SU-DHL-6 (cell line): ENCODE measurements around the gene DUSP2.

Source experiments
- H2AFZ ChIP-seq: fragments of 200-600 bp; sonication (generic); 2 replicates; pipeline ENCODE4 v1.6.1; 2014; ENCODE audit warnings: low read depth, mild to moderate bottlenecking, moderate library complexity, mixed read lengths, antibody characterized with exemption, low read length; ENCODE audit not compliant: severe bottlenecking
- H3F3A ChIP-seq: fragments of 200-600 bp; shearing (Covaris generic); 2 replicates; pipeline ENCODE4 v1.6.0; 2016; ENCODE audit warnings: antibody characterized with exemption, mild to moderate bottlenecking; ENCODE audit not compliant: insufficient read depth
- H3K27ac ChIP-seq: fragments of 200-600 bp; sonication (generic); 2 replicates; pipeline ENCODE4 v1.5.1; 2016; ENCODE audit warnings: low read depth, mild to moderate bottlenecking, low read length, moderate library complexity, mixed read lengths
- H3K27me3 ChIP-seq: fragments of 200-600 bp; sonication (generic), shearing (Covaris generic); 2 replicates; pipeline ENCODE4 v1.6.0; 2014; ENCODE audit warnings: mild to moderate bottlenecking, low read length
- H3K36me3 ChIP-seq: fragments of 200-600 bp; sonication (generic); 2 replicates; pipeline ENCODE4 v1.6.1; 2014; ENCODE audit warnings: mild to moderate bottlenecking, low read length, mixed read lengths
- H3K4me2 ChIP-seq: fragments of 300-600, 200-600 bp; shearing (Covaris generic), sonication (generic); 2 replicates; pipeline ENCODE4 v1.6.0; 2014; ENCODE audit warnings: low read length, low read depth, mild to moderate bottlenecking; ENCODE audit not compliant: poor library complexity, severe bottlenecking
- H3K4me3 ChIP-seq: fragments of 200-600 bp; sonication (generic); 2 replicates; pipeline ENCODE4 v1.5.1; 2014; ENCODE audit warnings: antibody characterized with exemption, low read length, mild to moderate bottlenecking, mixed read lengths; ENCODE audit not compliant: insufficient read depth, poor library complexity, severe bottlenecking
- H3K79me2 ChIP-seq: fragments of 200-600 bp; sonication (generic); 2 replicates; pipeline ENCODE4 v1.6.1; 2014; ENCODE audit warnings: mild to moderate bottlenecking, low read length, moderate library complexity; ENCODE audit not compliant: insufficient read depth
- H3K9ac ChIP-seq: fragments of 200-600 bp; sonication (generic); 2 replicates; pipeline ENCODE4 v1.7.0; 2014; ENCODE audit warnings: mild to moderate bottlenecking, low read length
- H3K9me2 ChIP-seq: fragments of 200-600 bp; sonication (generic); replicated peaks from 2 replicates; pipeline ENCODE4 v1.6.1; 2014; ENCODE audit warnings: low read length; ENCODE audit not compliant: insufficient read depth
- H3K9me3 ChIP-seq: fragments of 200-600 bp; sonication (generic); 2 replicates; pipeline ENCODE4 v1.6.1; 2014; ENCODE audit warnings: low read length, mixed read lengths; ENCODE audit not compliant: insufficient read depth
- H4K20me1 ChIP-seq: fragments of 200-600 bp; sonication (generic); 2 replicates; pipeline ENCODE4 v1.6.1; 2014; ENCODE audit warnings: low read depth, mild to moderate bottlenecking, antibody characterized with exemption, low read length, moderate library complexity, mixed read lengths
- CTCF ChIP-seq: fragments of 200-600 bp; sonication (generic); IDR thresholded peaks from one replicate; pipeline ENCODE4 v1.5.1; 2017; ENCODE audit warnings: antibody characterized with exemption, mild to moderate bottlenecking, low read length, moderate library complexity; ENCODE audit not compliant: insufficient read depth, poor library complexity, severe bottlenecking
- EZH2phosphoT487 ChIP-seq: fragments of 200-600 bp; sonication (generic), shearing (Covaris generic); conservative IDR thresholded peaks from 2 replicates; pipeline ENCODE4 v1.6.1; 2018; ENCODE audit warnings: mild to moderate bottlenecking, antibody characterized with exemption, low read length, moderate library complexity, mixed read lengths

Gene DUSP2

GRCh38 chr2:96169868-96170507 is 24.7 kb upstream of the DUSP2 start:
- Histone ChIP-seq H3F3A (peaks cover under 1% of the 10 kb centered on the region; the same call in 1 of the 2 replicates), H3K79me2 (no peaks in the 10 kb centered on the region), H3K36me3 (no peaks in the 10 kb centered on the region), H3K4me2 (no peak overlapping the region), H3K9me2 (no peaks in the 10 kb centered on the region), H3K9ac (no peak overlapping the region), H2AFZ (no peak overlapping the region), H3K27me3 (no peaks in the 10 kb centered on the region), H4K20me1 (no peaks in the 10 kb centered on the region), H3K27ac (no peak overlapping the region), H3K9me3 (no peaks in the 10 kb centered on the region), H3K4me3 (no peak overlapping the region)
- no peak for TF ChIP-seq CTCF
- TF ChIP-seq EZH2phosphoT487 = no peak

GRCh38 chr2:96167407-96168013 is 22.3 kb upstream of the DUSP2 start:
- no peaks in the 10 kb centered on the region for H3K9me3 ChIP-seq
- no peaks in the 10 kb centered on the region for H3K9me2 ChIP-seq
- no peak overlapping the region for H3K9ac ChIP-seq
- no peak overlapping the region for H3K27ac ChIP-seq
- no peaks in the 10 kb centered on the region for H3K36me3 ChIP-seq
- no peaks in the 10 kb centered on the region for H3K27me3 ChIP-seq
- H3F3A ChIP-seq = peaks cover 25% of the 10 kb centered on the region
- H2AFZ ChIP-seq = no peak overlapping the region
- no peak overlapping the region for H3K4me3 ChIP-seq
- H3K4me2 ChIP-seq = no peak overlapping the region
- H4K20me1 ChIP-seq = no peaks in the 10 kb centered on the region
- TF ChIP-seq EZH2phosphoT487 (no peak), CTCF (no peak)
- no peaks in the 10 kb centered on the region for H3K79me2 ChIP-seq

GRCh38 chr2:96164459-96165184 is 19.4 kb upstream of the DUSP2 start:
- H3K27ac ChIP-seq = peak overlapping the region; percentile 95
- peak overlapping the region; percentile 97 for H2AFZ ChIP-seq
- H3K9ac ChIP-seq = peak overlapping the region; percentile 73

More at GRCh38 chr2:96164459-96165184, 19.4 kb upstream of the DUSP2 start:
- Histone ChIP-seq H3K9me3 (no peaks in the 10 kb centered on the region), H3K36me3 (no peaks in the 10 kb centered on the region), H3K4me2 (peak overlapping the region; percentile 73), H4K20me1 (no peaks in the 10 kb centered on the region), H3K79me2 (no peaks in the 10 kb centered on the region), H3K4me3 (peak overlapping the region; percentile 53), H3K27me3 (no peaks in the 10 kb centered on the region), H3F3A (peaks cover 35% of the 10 kb centered on the region), H3K9me2 (no peaks in the 10 kb centered on the region)
- TF ChIP-seq EZH2phosphoT487 (no peak), CTCF (no peak)
